Calu3 (cell line): ENCODE results near the gene KLHL5. TPM values are rescaled to one million over a fixed set of nuclear protein-coding genes. Genes with fewer than 3 reads are reported as not detected.
"Not testable (repeated sequence)": the region's sequence is repeated elsewhere in the genome, so short reads cannot be mapped to it uniquely, and the experiment has no call there.

ENCODE experiments used
- BruUV-seq: library from RNA; stranded (reverse); fragments of 400-500 nt; replicated peaks from 2 replicates; lab custom pipeline; 2021; lab: Mats Ljungman, UMichigan
- CTCF ChIA-PET: fragments of 300-600 bp; sonication (Branson Sonifier 250); formaldehyde crosslinking; loops from one replicate; lab custom pipeline; 2022; ENCODE audit warnings: antibody characterized with exemption; lab: Charles Lee
- DNase-seq: peaks from one replicate; pipeline ENCODE4 v3.0.0; 2022
- H3K27ac Mint-ChIP-seq: one replicate; pipeline ENCODE4 v1.8.0; 2022; ENCODE audit warnings: mixed read lengths; ENCODE audit not compliant: unreplicated experiment
- H3K27me3 Mint-ChIP-seq: one replicate; pipeline ENCODE4 v1.8.0; 2022; ENCODE audit warnings: mixed read lengths; ENCODE audit not compliant: unreplicated experiment
- H3K36me3 Mint-ChIP-seq: one replicate; pipeline ENCODE4 v1.8.0; 2022; ENCODE audit warnings: mild to moderate bottlenecking, moderate library complexity, mixed read lengths; ENCODE audit not compliant: insufficient read depth, unreplicated experiment
- H3K4me1 Mint-ChIP-seq: one replicate; pipeline ENCODE4 v1.8.0; 2022; ENCODE audit warnings: mild to moderate bottlenecking, low read depth, mixed read lengths; ENCODE audit not compliant: unreplicated experiment
- H3K4me3 Mint-ChIP-seq: one replicate; pipeline ENCODE4 v1.8.0; 2022; ENCODE audit warnings: mild to moderate bottlenecking, low read depth, moderate library complexity, mixed read lengths; ENCODE audit not compliant: unreplicated experiment
- H3K9me3 Mint-ChIP-seq: one replicate; pipeline ENCODE4 v1.8.0; 2022; ENCODE audit warnings: low read depth, mixed read lengths; ENCODE audit not compliant: unreplicated experiment
- CTCF ChIP-seq: fragments of 200-600 bp; IDR thresholded peaks from one replicate; pipeline ENCODE4 v1.8.0; 2022; ENCODE audit warnings: antibody characterized with exemption; ENCODE audit not compliant: unreplicated experiment
- intact Hi-C: fragments of 100-400 bp; cut with micrococcal nuclease; formaldehyde crosslinking; loops from one replicate; pipeline ENCODE4 v1.10.0; 2022; ENCODE audit not compliant: unreplicated experiment
- total RNA-seq: library from RNA; stranded (reverse); gene quantifications from 2 replicates; pipeline ENCODE4 v1.2.3, GENCODE V29; 2022

Gene KLHL5
- total RNA-seq, 1 experiment from 2014 or later: 57.4 TPM

GRCh38 chr4:39133623-39134022, 71.6 kb downstream of the KLHL5 start:
- no peaks in the 10 kb centered on the region for H3K27me3 Mint-ChIP-seq
- CTCF ChIA-PET: interaction anchor here (0.6 to 1.1 kb wide), 2 partner anchors 29 to 231 kb away, joined by 3 to 4 read pairs; no protein-coding TSS in a partner anchor
- no TSS peak for BruUV-seq
- no peak for DNase-seq
- no peak for TF ChIP-seq CTCF
- H3K36me3 Mint-ChIP-seq: peaks cover 5% of the 10 kb centered on the region
- intact Hi-C loops: no loop called here
- H3K4me1 Mint-ChIP-seq: peaks cover 12% of the 10 kb centered on the region
- no peak overlapping the region for H3K27ac Mint-ChIP-seq
- no peak overlapping the region for H3K4me3 Mint-ChIP-seq
- no peaks in the 10 kb centered on the region for H3K9me3 Mint-ChIP-seq

- BruUV-seq: no TSS peak
- intact Hi-C loops: loop anchor here (1.0 kb wide), 1 partner anchor 232 kb away; no protein-coding TSS in a partner anchor
- H3K4me3 Mint-ChIP-seq: no peak overlapping the region
- no peak overlapping the region for H3K27ac Mint-ChIP-seq
- H3K36me3 Mint-ChIP-seq: peaks cover 5% of the 10 kb centered on the region
- H3K9me3 Mint-ChIP-seq: no peaks in the 10 kb centered on the region
- TF ChIP-seq CTCF: no peak
- DNase-seq: no peak
- H3K27me3 Mint-ChIP-seq: no peaks in the 10 kb centered on the region
- peaks cover 12% of the 10 kb centered on the region for H3K4me1 Mint-ChIP-seq
- CTCF ChIA-PET: interaction anchor here (0.6 to 1.1 kb wide), 9 partner anchors 146 to 1066 kb away, joined by 3 to 20 read pairs (median 4); no protein-coding TSS in a partner anchor
These were observed 72.8 kb downstream of the KLHL5 start for GRCh38 chr4:39134683-39135306.

- H3K27me3 Mint-ChIP-seq, H3K9me3 Mint-ChIP-seq, H3K4me3 Mint-ChIP-seq, H3K27ac Mint-ChIP-seq, DNase-seq, intact Hi-C loops, BruUV-seq, CTCF ChIA-PET, H3K36me3 Mint-ChIP-seq: not testable (repeated sequence)
- H3K4me1 Mint-ChIP-seq: peaks cover 12% of the 10 kb centered on the region
These were observed 76.2 kb downstream of the KLHL5 start for GRCh38 chr4:39138227-39138626.

GRCh38 chr4:39146211-39146610, 84.2 kb downstream of the KLHL5 start:
- no TSS peak for BruUV-seq
- CTCF ChIA-PET: no interaction called here
- Mint-ChIP-seq H3K9me3 (no peaks in the 10 kb centered on the region), H3K4me3 (no peak overlapping the region), H3K27ac (no peak overlapping the region), H3K4me1 (no peaks in the 10 kb centered on the region), H3K36me3 (no peaks in the 10 kb centered on the region), H3K27me3 (no peaks in the 10 kb centered on the region)
- no peak for TF ChIP-seq CTCF
- intact Hi-C loops: no loop called here
- DNase-seq: no peak

GRCh38 chr4:39154009-39154408, 92.0 kb downstream of the KLHL5 start:
- H3K4me1 Mint-ChIP-seq: no peaks in the 10 kb centered on the region
- H3K9me3 Mint-ChIP-seq: no peaks in the 10 kb centered on the region
- no peaks in the 10 kb centered on the region for H3K36me3 Mint-ChIP-seq
- CTCF ChIA-PET: no interaction called here
- no peak for DNase-seq
- intact Hi-C loops: no loop called here
- no TSS peak for BruUV-seq
- no peak overlapping the region for H3K27ac Mint-ChIP-seq
- H3K4me3 Mint-ChIP-seq: no peak overlapping the region
- no peaks in the 10 kb centered on the region for H3K27me3 Mint-ChIP-seq
- no peak for TF ChIP-seq CTCF
